Esophagus muscularis mucosa (tissue), 4 donors: ENCODE measurements around the gene TNRC6C. TPM values are rescaled to one million over a fixed set of nuclear protein-coding genes. Genes with fewer than 3 reads are reported as not detected.

ENCODE experiments used
- DNase-seq: peaks from one replicate; pipeline ENCODE4 v3.0.0-alpha.2; 2017; ENCODE audit errors: extremely low spot score
- H3K27ac ChIP-seq, 4 donors: fragments of 200-600 bp; sonication (generic); replicated peaks in 1 of 4; 1 replicate in 3 of 4; 2 replicates in 1 of 4; pipeline ENCODE4 v1.5.1; 2016 to 2019; ENCODE audit warnings: mild to moderate bottlenecking in 1 of 4
- H3K27me3 ChIP-seq, 4 donors: fragments of 200-600 bp; sonication (generic); one replicate each; pipeline versions ENCODE4 v1.5.1 to v1.6.0; 2016 to 2019
- H3K36me3 ChIP-seq, 4 donors: fragments of 200-600 bp; sonication (generic); one replicate each; pipeline ENCODE4 v1.5.1; 2016 to 2019
- H3K4me1 ChIP-seq, 4 donors: fragments of 200-600 bp; sonication (generic); one replicate each; pipeline ENCODE4 v1.5.1; 2016 to 2019
- H3K4me3 ChIP-seq, 4 donors: fragments of 200-600 bp; sonication (generic); 1 replicate in 2 of 4; 2 replicates in 2 of 4; pipeline ENCODE4 v1.5.1; 2016 to 2019; ENCODE audit warnings: mild to moderate bottlenecking in 4 of 4, moderate library complexity in 1 of 4
- H3K9me3 ChIP-seq, 4 donors: fragments of 200-600 bp; sonication (generic); 1 replicate in 3 of 4; 2 replicates in 1 of 4; pipeline ENCODE4 v1.5.1; 2016 to 2019
- CTCF ChIP-seq, 3 experiments: fragments of 200-600 bp in 2 of 3; fragments of 450-650 bp in 1 of 3; sonication (generic) in 2 of 3; IDR thresholded peaks; one replicate each; pipeline ENCODE4 v1.5.1; 2017 to 2019; ENCODE audit warnings: antibody characterized with exemption in 3 of 3, mild to moderate bottlenecking in 2 of 3, moderate library complexity in 1 of 3
- EP300 ChIP-seq: sonication (generic); formaldehyde crosslinking; IDR thresholded peaks from one replicate; pipeline ENCODE4 v1.6.1; 2017; ENCODE audit warnings: antibody characterized with exemption
- POLR2A ChIP-seq: fragments of 450-650 bp; IDR thresholded peaks from one replicate; pipeline ENCODE4 v1.6.1; 2017; ENCODE audit warnings: antibody characterized with exemption, moderate library complexity, mild to moderate bottlenecking, low read depth
- POLR2AphosphoS5 ChIP-seq, 2 donors: sonication (generic); formaldehyde crosslinking; IDR thresholded peaks; one replicate each; pipeline ENCODE4 v1.6.1; 2017; ENCODE audit warnings: antibody characterized with exemption in 2 of 2
- WGBS: methylation state at CpG from one replicate; pipeline ENCODE4 v1.1.5; 2018; 5-methylcytosine and 5-hydroxymethylcytosine counted together
- intact Hi-C: fragments of 100-400 bp; cut with DNase I; formaldehyde crosslinking; loops from one replicate; pipeline ENCODE4 v1.15.1; 2023
- total RNA-seq, 4 donors: library from RNA; depleted of rRNA; stranded (reverse); fragments of >200 nt; gene quantifications; one replicate each; pipeline versions ENCODE4 v1.1.0 to v1.2.1, GENCODE V29; 2016

Gene TNRC6C
- total RNA-seq, 4 donors from 2014 or later = 21.4 to 31.6 (median 29.0) TPM

DNA sequence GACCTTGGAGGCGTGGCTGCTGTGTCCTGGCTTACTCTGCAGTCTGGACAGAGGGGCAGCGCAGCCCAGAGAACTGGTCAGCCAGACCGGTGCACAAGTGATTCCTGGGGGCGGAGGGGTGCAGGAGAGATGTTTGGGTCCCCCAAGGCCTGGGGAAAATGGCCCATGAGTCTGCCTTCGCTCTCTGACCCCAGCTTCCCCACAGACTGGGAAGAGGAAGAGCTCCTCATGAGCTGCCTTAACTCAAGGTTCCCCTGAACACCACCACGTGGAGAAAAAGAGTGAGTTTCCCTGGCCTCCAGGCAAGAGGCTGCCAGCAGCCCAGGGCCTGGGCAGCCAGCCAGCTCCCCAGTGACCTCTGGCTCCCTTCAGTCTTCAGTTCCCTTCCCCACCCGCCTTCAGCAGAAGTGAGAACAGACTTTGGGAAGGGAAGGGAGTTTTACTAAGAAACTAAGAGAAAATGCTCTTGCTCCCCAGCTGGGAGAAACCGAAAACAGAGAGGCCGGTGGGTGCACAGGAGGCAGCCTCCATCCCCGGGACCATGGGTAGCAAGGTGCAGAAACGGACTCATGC lies 185.7 kb downstream of the TNRC6C start:
- 47% methylated on average over 10 of the region's 11 CpGs for WGBS
- Histone ChIP-seq H3K9me3 (no peaks in the 10 kb centered on the region), H3K27me3 (no peaks in the 10 kb centered on the region), H3K36me3 (no peaks in the 10 kb centered on the region), H3K4me3 (peak overlapping the region in 1 of 4 donors; percentile 2), H3K27ac (peak overlapping the region; percentile 42 to 70 (median 57)), H3K4me1 (peaks cover 34 to 61% (median 53%) of the 10 kb centered on the region in 4 donors)
- TF ChIP-seq POLR2AphosphoS5 (IDR thresholded peaks at IDR 0.05) = peak; percentile 42 to 66
- TF ChIP-seq EP300 = no peak
- TF ChIP-seq CTCF (IDR thresholded peaks at IDR 0.05) = peak in 1 of 3 experiments; percentile 17
- no peak for TF ChIP-seq POLR2A
- DNase-seq = no peak
- intact Hi-C loops = no loop called here

GRCh38 chr17:78144736-78145641 lies 186.5 kb downstream of the TNRC6C start:
- intact Hi-C loops = no loop called here
- no peaks in the 10 kb centered on the region for H3K27me3 ChIP-seq
- 62% methylated on average over 11 of the region's 18 CpGs for WGBS
- peaks cover 34 to 61% (median 52%) of the 10 kb centered on the region in 4 donors for H3K4me1 ChIP-seq
- peak overlapping the region; percentile 42 to 70 (median 57) for H3K27ac ChIP-seq
- TF ChIP-seq POLR2AphosphoS5 (IDR thresholded peaks at IDR 0.05) = no peak
- TF ChIP-seq POLR2A = no peak
- TF ChIP-seq EP300 = no peak
- no peak for TF ChIP-seq CTCF (IDR thresholded peaks at IDR 0.05)
- peak overlapping the region in 1 of 4 donors; percentile 2 for H3K4me3 ChIP-seq
- H3K36me3 ChIP-seq = no peaks in the 10 kb centered on the region
- H3K9me3 ChIP-seq = no peaks in the 10 kb centered on the region
- DNase-seq = no peak

DNA sequence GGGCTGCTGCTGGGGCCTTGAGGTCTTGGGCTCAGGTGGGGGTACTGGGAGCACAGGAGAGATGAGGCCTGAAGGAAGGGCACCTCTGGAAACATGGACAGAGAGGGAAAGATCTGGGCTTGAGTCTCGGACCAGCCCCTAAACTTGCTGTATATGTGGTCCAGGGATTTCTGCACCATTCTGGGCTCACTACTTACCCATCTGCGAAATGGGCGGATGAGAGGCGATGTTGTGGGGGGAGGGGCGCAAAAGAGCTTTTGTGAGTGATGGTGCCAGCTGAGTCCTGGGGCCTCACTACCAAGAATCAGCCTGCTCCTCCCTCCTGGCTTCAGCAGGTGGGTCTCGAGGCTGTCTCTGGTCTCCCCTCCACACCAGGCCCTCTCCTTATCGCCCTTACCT lies 188.0 kb downstream of the TNRC6C start:
- 94% methylated on average over 7 of the region's 7 CpGs for WGBS
- TF ChIP-seq CTCF (IDR thresholded peaks at IDR 0.05) = no peak
- no peak for TF ChIP-seq EP300
- no peak for TF ChIP-seq POLR2A
- TF ChIP-seq POLR2AphosphoS5 (IDR thresholded peaks at IDR 0.05) = no peak

DNA sequence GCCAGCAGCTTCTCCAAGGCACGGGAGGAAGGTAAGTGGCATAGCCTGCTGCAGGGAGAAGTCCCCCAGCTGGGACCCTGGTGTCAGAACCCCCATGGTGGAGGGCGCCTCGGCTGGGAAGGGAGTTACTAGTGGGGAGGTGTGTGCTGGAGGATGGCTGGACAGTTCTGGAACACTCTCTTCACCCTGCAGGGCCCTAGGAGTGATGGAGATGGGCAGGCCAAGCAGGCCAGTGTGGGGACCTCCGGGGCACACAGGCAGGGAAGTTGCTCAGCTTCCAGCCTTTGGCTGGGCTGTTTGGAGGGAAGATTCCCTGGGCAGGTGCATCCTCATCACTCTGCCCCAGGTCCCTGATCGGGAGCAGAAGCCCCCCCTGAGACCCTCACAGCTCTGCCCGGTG lies 188.4 kb downstream of the TNRC6C start:
- Histone ChIP-seq H3K27me3 (no peaks in the 10 kb centered on the region), H3K27ac (no peak overlapping the region), H3K4me1 (peaks cover 29 to 48% (median 36%) of the 10 kb centered on the region in 4 donors), H3K36me3 (no peaks in the 10 kb centered on the region), H3K4me3 (no peak overlapping the region), H3K9me3 (no peaks in the 10 kb centered on the region)
- no peak for DNase-seq
- intact Hi-C loops = no loop called here
- TF ChIP-seq POLR2AphosphoS5 (IDR thresholded peaks at IDR 0.05) (no peak), EP300 (no peak), POLR2A (no peak), CTCF (IDR thresholded peaks at IDR 0.05) (no peak)
- 91% methylated on average over 5 of the region's 6 CpGs for WGBS

More for the DNA sequence above, 188.0 kb downstream of the TNRC6C start:
- Histone ChIP-seq H3K4me1 (peaks cover 27 to 50% (median 40%) of the 10 kb centered on the region in 4 donors), H3K27ac (no peak overlapping the region), H3K27me3 (no peaks in the 10 kb centered on the region), H3K36me3 (no peaks in the 10 kb centered on the region), H3K4me3 (no peak overlapping the region), H3K9me3 (no peaks in the 10 kb centered on the region)
- intact Hi-C loops = no loop called here
- DNase-seq = no peak
